ENCODE data around the gene PCDHGA10.
"Not testable (repeated sequence)": the region's sequence is repeated elsewhere in the genome, so short reads cannot be mapped to it uniquely, and the experiment has no call there.

The PCDHGA10 gene

GRCh38 chr5:141417494-141418172 is 4.8 kb downstream of the PCDHGA10 start, which contains the start of gene PCDHGB7:
TSS of gene PCDHGB7 (plus strand) at chr5:141417677. CDS start at chr5:141417860, 183 bp downstream.
- not testable (repeated sequence) for FAIRE-seq; DNase-seq (ENCODE audit: insufficient read length, low spot score)

- TF ChIP-seq, protein P1, sequence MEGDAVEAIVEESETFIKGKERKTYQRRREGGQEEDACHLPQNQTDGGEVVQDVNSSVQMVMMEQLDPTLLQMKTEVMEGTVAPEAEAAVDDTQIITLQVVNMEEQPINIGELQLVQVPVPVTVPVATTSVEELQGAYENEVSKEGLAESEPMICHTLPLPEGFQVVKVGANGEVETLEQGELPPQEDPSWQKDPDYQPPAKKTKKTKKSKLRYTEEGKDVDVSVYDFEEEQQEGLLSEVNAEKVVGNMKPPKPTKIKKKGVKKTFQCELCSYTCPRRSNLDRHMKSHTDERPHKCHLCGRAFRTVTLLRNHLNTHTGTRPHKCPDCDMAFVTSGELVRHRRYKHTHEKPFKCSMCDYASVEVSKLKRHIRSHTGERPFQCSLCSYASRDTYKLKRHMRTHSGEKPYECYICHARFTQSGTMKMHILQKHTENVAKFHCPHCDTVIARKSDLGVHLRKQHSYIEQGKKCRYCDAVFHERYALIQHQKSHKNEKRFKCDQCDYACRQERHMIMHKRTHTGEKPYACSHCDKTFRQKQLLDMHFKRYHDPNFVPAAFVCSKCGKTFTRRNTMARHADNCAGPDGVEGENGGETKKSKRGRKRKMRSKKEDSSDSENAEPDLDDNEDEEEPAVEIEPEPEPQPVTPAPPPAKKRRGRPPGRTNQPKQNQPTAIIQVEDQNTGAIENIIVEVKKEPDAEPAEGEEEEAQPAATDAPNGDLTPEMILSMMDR (IDR thresholded peaks at IDR 0.05; ENCODE audit: insufficient read depth, missing control alignments) = no peak
- DNase-seq (ENCODE audit: insufficient read length, low spot score) = no peak
- FAIRE-seq = no peak
These were observed 6.5 kb downstream of the PCDHGA10 start for GRCh38 chr5:141419074-141419880.

DNA sequence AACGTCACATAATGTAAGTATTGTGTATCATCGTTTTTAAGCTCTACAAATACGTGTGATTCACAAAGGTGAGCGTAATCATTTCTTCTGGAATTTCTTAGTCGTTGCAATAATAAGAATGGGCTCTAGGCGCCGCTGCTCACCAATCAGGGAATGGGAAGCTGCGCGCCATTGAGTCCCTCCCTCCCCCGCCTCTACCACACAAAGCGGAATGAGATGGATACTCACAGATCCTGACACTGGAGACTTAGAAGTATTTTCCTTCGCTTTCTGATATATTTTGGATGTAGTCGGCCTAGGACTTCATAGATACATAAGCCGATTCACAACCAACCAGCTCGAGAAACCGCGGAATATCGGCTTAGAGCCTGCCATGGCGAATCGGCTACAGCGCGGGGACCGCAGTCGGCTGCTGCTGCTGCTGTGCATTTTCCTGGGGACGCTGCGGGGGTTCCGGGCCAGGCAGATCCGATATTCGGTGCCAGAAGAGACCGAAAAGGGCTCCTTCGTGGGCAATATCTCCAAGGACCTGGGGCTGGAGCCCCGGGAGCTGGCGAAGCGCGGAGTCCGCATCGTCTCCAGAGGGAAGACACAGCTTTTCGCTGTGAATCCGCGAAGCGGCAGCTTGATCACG is 8.2 kb downstream of the PCDHGA10 start, which contains the start of gene PCDHGA11:
Gene PCDHGA11, plus strand, starts transcription at position 197 of the 634 bp plus-strand sequence. Its CDS starts 177 bp downstream, at position 374.
- no peak for FAIRE-seq
- DNase-seq (ENCODE audit: insufficient read length, low spot score) = no peak
- TF ChIP-seq, protein P1 (IDR thresholded peaks at IDR 0.05; ENCODE audit: insufficient read depth, missing control alignments) = no peak

DNA sequence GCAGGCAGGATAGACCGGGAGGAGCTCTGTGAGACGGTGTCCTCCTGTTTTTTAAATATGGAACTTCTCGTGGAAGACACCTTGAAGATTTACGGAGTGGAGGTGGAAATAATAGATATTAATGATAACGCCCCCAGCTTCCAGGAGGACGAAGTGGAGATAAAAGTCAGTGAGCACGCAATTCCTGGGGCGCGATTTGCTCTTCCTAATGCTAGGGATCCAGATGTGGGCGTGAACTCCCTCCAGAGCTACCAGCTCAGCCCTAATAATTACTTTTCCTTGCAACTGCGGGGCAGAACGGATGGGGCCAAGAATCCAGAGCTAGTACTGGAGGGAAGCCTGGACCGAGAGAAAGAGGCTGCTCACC is 8.7 kb downstream of the PCDHGA10 start:
- DNase-seq (ENCODE audit: insufficient read length, low spot score) (no peak), FAIRE-seq (no peak)
- TF ChIP-seq, protein P1 (IDR thresholded peaks at IDR 0.05; ENCODE audit: insufficient read depth, missing control alignments) = no peak

GRCh38 chr5:141422742-141423291 is 10.0 kb downstream of the PCDHGA10 start:
- DNase-seq (ENCODE audit: insufficient read length, low spot score) = no peak
- no peak for FAIRE-seq
- TF ChIP-seq, protein P1 (IDR thresholded peaks at IDR 0.05; ENCODE audit: insufficient read depth, missing control alignments) = no peak

DNA sequence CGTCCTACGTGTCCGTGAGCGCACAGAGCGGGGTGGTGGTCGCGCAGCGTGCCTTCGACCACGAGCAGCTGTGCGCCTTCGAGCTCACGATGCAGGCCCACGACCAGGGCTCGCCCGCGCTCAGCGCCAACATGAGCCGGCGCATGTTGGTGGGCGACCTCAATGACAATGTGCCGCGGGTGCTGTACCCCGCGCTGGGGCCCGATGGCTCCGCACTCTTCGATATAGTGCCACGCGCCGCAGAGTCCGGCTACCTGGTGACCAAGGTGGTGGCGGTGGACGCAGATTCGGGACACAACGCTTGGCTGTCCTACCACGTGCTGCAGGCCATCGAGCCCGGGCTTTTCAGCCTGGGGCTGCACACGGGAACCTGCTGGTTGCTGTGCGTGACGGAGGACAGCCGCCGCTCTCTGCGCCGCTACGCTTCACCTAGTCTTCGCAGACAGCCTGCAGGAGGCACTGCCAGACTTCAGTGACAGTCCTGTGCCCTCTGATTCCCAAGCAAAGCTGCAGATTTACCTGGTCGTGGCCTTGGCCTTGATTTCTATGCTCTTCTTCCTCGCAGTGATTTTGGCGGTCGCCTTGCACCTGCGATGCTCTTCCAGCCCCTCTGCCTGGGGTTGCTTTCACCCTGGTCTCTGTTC is 15.1 kb downstream of the PCDHGA10 start:
- FAIRE-seq (no peak), DNase-seq (ENCODE audit: insufficient read length, low spot score) (no peak)
- TF ChIP-seq, protein P1 (IDR thresholded peaks at IDR 0.05; ENCODE audit: insufficient read depth, missing control alignments) = no peak
